ENCODE data around the gene HHIPL1. TPM values are rescaled to one million over a fixed set of nuclear protein-coding genes. Genes with fewer than 3 reads are reported as not detected.

Gene HHIPL1
- 4.0 and 6.0 TPM in 2 replicates for total RNA-seq

DNA sequence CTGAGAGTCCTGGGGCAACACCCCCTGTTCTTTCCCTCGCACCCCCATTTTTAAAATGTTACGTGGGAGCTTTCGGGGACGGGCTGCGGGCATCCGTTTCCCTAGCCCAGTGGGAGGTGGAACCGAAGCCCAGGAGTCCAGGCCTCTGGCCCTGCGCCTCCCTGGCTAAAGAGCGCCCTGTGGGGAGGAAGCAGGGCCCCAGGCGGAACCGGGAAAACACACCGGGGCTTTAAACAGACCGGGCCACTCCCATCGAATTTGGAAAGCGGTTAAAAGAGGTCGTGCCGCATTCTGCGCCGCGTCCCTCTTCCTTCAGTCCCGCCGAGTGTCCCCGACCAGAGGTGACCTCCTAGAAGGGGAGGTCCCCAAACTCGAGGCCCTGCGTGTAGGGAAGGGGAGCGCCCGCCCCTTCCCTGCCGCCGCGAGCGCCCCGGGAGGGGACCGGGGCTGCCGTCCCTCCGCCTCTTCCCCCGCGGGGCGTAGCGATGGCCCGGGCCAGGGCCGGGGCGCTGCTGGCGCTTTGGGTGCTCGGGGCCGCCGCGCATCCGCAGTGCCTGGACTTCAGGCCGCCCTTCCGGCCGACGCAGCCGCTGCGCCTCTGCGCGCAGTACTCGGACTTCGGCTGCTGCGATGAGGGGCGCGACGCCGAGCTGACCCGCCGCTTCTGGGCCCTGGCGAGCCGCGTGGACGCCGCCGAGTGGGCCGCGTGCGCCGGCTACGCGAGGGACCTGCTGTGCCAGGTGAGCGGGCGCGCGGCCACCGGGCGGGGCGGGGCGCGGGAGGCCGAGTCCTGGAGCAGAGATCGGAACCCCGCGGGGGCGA, at the start of gene HHIPL1:
Gene HHIPL1, plus strand, starts transcription at position 407 of the 822 bp plus-strand sequence. Its CDS starts 79 bp downstream, at position 486.

DNA sequence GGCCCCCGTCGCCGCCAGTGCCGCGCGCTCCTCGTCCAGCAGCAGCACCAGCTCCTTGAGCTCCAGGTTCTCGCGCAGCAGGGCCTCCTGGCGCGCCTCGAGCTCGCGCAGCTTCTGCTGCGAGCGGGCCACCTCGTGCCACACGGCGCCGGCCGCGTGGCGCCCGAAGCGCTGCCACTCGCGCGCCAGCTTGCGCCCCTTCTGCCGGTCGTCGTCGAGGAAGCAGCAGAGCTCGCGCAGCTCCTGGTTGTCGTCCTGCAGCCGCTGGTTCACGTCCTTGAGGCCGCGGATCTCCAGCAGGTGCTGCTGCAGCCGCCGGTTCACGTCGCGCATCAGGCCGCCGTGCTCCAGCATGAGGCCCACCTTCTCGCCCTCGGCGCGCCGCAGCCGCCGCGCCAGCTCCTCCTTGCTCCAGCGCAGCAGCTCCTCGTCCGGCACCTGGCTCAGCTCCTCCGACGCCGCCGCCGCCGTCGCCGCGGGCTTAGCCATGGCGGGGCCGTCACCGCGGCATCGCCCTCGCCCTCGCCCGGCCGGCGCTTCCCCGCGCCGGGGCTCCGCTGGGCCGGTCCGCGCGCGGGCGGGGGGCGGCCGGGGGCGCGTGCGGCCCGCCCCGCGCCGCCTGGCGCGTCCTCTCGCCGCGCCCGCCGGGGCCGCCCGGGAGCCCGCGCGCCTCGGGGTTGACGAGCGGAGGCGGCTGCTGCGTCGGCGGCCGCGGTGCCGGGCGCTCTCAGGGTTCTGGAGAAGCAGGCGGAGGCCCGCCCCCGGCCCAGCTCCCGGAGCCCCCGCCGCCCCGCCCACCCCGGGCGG, 41.3 kb upstream of the HHIPL1 start, which contains the start of gene CCDC85C:
Gene CCDC85C, minus strand, starts transcription at position 737 of the 807 bp plus-strand sequence. Its CDS starts 248 bp downstream, at position 489.

DNA sequence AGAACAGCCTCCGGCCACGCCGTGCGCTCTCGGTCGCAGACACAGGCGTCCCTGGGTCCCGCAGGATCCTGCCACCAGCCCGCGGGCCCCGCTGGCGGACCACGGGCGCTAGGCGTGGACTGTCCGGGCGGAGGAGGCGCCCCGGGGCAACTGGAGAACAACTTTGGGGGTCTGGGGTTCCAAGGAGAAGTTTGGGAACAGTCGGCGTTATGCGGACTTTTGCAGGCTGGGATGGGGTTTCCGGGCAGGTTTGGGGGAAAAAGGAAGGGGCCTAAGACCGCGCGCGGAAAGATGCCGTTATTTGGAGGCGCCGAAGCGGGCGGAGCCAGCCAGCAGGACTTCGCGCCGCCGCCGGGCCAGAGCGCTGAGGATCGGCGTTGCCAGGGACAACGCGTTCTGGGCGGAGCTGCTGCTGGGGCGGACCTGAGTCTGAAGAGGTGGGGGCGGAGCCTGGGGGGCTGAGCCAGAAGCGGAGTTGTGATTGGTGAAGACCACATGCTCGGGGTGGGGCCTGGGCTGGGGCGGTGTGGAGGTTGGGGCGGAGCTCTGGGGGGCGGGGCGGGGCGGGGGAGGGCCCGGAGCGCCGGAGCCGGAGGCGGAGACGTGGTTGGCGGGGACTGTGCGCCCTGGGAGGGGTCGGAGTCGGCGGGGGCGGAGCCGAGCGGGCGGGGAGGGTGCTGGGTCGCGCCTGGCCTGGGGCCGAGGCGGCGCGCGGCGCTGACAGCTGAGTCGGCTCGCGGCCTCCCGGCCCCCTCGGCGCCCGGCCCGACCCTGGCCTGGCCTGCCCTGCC, 38.9 kb downstream of the HHIPL1 start, which contains the start of gene CYP46A1:
Gene CYP46A1, plus strand, starts transcription at position 680 of the 791 bp plus-strand sequence. CDS start 120 bp downstream, outside the sequence.

Other genes starting within 250 kb of the HHIPL1 start
- 37.5 and 40.8 TPM in 2 replicates for gene SETD3, start 164.3 kb upstream of the HHIPL1 start, total RNA-seq
- 9.5 and 17.4 TPM in 2 replicates for gene CCNK, start 163.7 kb upstream of the HHIPL1 start, total RNA-seq
- gene CCDC85C, start 40.9 kb upstream of the HHIPL1 start, total RNA-seq, result 7.5 and 10.3 TPM in 2 replicates
- not detected in 2 replicates for gene CYP46A1, start 39.2 kb downstream of the HHIPL1 start, total RNA-seq
- 4.8 and 9.5 TPM in 2 replicates for gene EML1, start 148.3 kb downstream of the HHIPL1 start, total RNA-seq